Adrenal gland (tissue), 12 donors: Measurements from ENCODE around the gene CARD8. TPM values are rescaled to one million over a fixed set of nuclear protein-coding genes. Genes with fewer than 3 reads are reported as not detected.

ENCODE experiments used
- DNase-seq, 7 donors: peaks; one replicate each; pipeline ENCODE4 v3.0.0-alpha.2; 2019 to 2020
- H3K27ac ChIP-seq, 5 donors: fragments of 200-600 bp; sonication (generic) in 4 of 5; 1 replicate in 3 of 5; 2 replicates in 2 of 5; pipeline versions ENCODE4 v1.5.1 to v1.8.0; 2016 to 2020; ENCODE audit warnings: mild to moderate bottlenecking in 1 of 5
- H3K27me3 ChIP-seq: fragments of 200-600 bp; 2 replicates; pipeline ENCODE4 v1.8.0; 2021
- H3K36me3 ChIP-seq, 2 donors: fragments of 200-600 bp; replicated peaks in 1 of 2; 1 replicate in 1 of 2; 2 replicates in 1 of 2; pipeline versions ENCODE4 v1.5.1 to v1.8.0; 2018 to 2022
- H3K4me1 ChIP-seq, 2 donors: fragments of 200-600 bp; replicated peaks in 1 of 2; 1 replicate in 1 of 2; 2 replicates in 1 of 2; pipeline versions ENCODE4 v1.5.1 to v1.8.0; 2018 to 2021
- H3K4me3 ChIP-seq, 4 donors: fragments of 200-600 bp; sonication (generic) in 3 of 4; one replicate each; pipeline ENCODE4 v1.5.1; 2016 to 2018
- H3K9me3 ChIP-seq, 3 donors: fragments of 200-600 bp; sonication (generic) in 1 of 3; replicated peaks in 1 of 3; 1 replicate in 2 of 3; 2 replicates in 1 of 3; pipeline versions ENCODE4 v1.5.1 to v1.8.0; 2016 to 2021
- CTCF ChIP-seq, 6 experiments: fragments of 450-650 bp in 4 of 6; fragments of 200-600 bp in 2 of 6; sonication (generic) in 1 of 6; IDR thresholded peaks; 1 replicate in 5 of 6; 2 replicates in 1 of 6; pipeline versions ENCODE4 v1.5.1 to v1.8.0; 2016 to 2021; ENCODE audit warnings: antibody characterized with exemption in 6 of 6, mild to moderate bottlenecking in 2 of 6, moderate library complexity in 1 of 6
- POLR2A ChIP-seq, 2 donors: fragments of 450-650 bp; IDR thresholded peaks; one replicate each; pipeline ENCODE4 v1.6.1; 2017; ENCODE audit warnings: antibody characterized with exemption in 2 of 2, mild to moderate bottlenecking in 2 of 2, moderate library complexity in 1 of 2
- WGBS, 4 donors: extraction: QIAGEN DNeasy Blood & Tissue Kit in 2 of 4; methylation state at CpG; one replicate each; pipeline versions ENCODE4 v1.1.5 to v1.1.7; 2013 to 2017; 5-methylcytosine and 5-hydroxymethylcytosine counted together
- intact Hi-C, 2 donors: fragments of 100-400 bp; cut with DNase I; formaldehyde crosslinking; loops; one replicate each; pipeline versions ENCODE4 v1.14.1 to v1.15.0; 2022 to 2023
- polyA plus RNA-seq, 3 donors: library from polyadenylated mRNA; stranded (reverse); fragments of 200-250 nt in 2 of 3; fragments of 350-450 nt in 1 of 3; fragmentation: Illumina TruSeq in 1 of 3; extraction: RNeasy Lipid Tissue Mini Kit (QIAGEN cat#74804) in 1 of 3; gene quantifications; one replicate each; pipeline ENCODE4 v1.2.3, GENCODE V29; 2013 to 2014
- total RNA-seq, 9 donors: library from RNA; depleted of rRNA in 4 of 9; stranded (reverse); fragments of >200 nt in 4 of 9; fragments of 120-200 nt in 1 of 9; fragmentation: NEBNext Ultra II Directional in 1 of 9; extraction: Animal tissue kit (Norgen Biotek cat#: 25700) in 1 of 9; gene quantifications; one replicate each; pipeline versions ENCODE4 v1.1.0 to v1.2.4, GENCODE V29; 2013 to 2023
- donor health status: healthy with polysubstance abuse.
- donor health status: Bipolar disorder and iron deficiency.
- donor health status: DM: yes; HTN: yes; CAD: no.
- donor health status: DM: no; HTN: no; CAD: no.
- donor health status: DM: no; HTN: no; CAD: no.
- donor health status: DM: yes; HTN: yes; CAD: no.

CARD8 gene
- total and polyA plus RNA-seq, 12 donors = 14.1 to 48.3 (median 32.7) TPM

GRCh38 chr19:48168689-48169088 lies 87.0 kb downstream of the CARD8 start:
- intact Hi-C loops = no loop called here
- Histone ChIP-seq H3K4me1 (peaks cover 4 to 10% of the 10 kb centered on the region in 2 donors), H3K36me3 (no peaks in the 10 kb centered on the region), H3K27me3 (no peaks in the 10 kb centered on the region), H3K27ac (no peak overlapping the region), H3K9me3 (no peaks in the 10 kb centered on the region), H3K4me3 (no peak overlapping the region)
- TF ChIP-seq CTCF (IDR thresholded peaks at IDR 0.05) = no peak
- no peak for TF ChIP-seq POLR2A (IDR thresholded peaks at IDR 0.05)
- no peak for DNase-seq
- 83 to 95% (median 87%) methylated on average over 5 of the region's 5 CpGs for WGBS, 4 donors

- H3K36me3 ChIP-seq = no peaks in the 10 kb centered on the region
- no peaks in the 10 kb centered on the region for H3K27me3 ChIP-seq
- H3K4me3 ChIP-seq = no peak overlapping the region
- no peak overlapping the region for H3K27ac ChIP-seq
- H3K4me1 ChIP-seq = no peaks in the 10 kb centered on the region
- no peaks in the 10 kb centered on the region for H3K9me3 ChIP-seq
- TF ChIP-seq CTCF (IDR thresholded peaks at IDR 0.05) (no peak), POLR2A (IDR thresholded peaks at IDR 0.05) (no peak)
- 86 to 90% (median 87%) methylated on average over 10 to 12 of the region's 12 CpGs for WGBS, 4 donors
- intact Hi-C loops = no loop called here
- DNase-seq = no peak
Measured at GRCh38 chr19:48158210-48158790, 97.4 kb downstream of the CARD8 start.

Other genes with a start within 250 kb of the CARD8 start
- not detected for gene CABP5, start 211.8 kb downstream of the CARD8 start, total RNA-seq
- gene CABP5, start 211.8 kb downstream of the CARD8 start, polyA plus RNA-seq = not detected
- 100 to 1,000 TPM in 1 of 9 donors, 10 to 100 TPM in 8; 18.6 to 122 (median 51.6) TPM for gene PLA2G4C, start 145.1 kb downstream of the CARD8 start, total RNA-seq
- 100 to 1,000 TPM in 1 of 3 donors, 10 to 100 TPM in 2; 26.7 to 123 (median 83.6) TPM for gene PLA2G4C, start 145.1 kb downstream of the CARD8 start, polyA plus RNA-seq
- 10 to 100 TPM in 7 of 9 donors, 1 to 10 TPM in 2; 7.5 to 24.2 (median 15.5) TPM for gene LIG1, start 85.6 kb downstream of the CARD8 start, total RNA-seq
- gene LIG1, start 85.6 kb downstream of the CARD8 start, polyA plus RNA-seq = 10 to 100 TPM; 10.5 to 79.6 (median 58.3) TPM
- 1 to 10 TPM in 7 of 9 donors, under 1 TPM in 2; 0.52 to 8.0 (median 4.2) TPM for gene ZSWIM9, start 85.2 kb downstream of the CARD8 start, total RNA-seq
- 1 to 10 TPM; 1.9 to 5.7 (median 2.6) TPM for gene ZSWIM9, start 85.2 kb downstream of the CARD8 start, polyA plus RNA-seq
- 1 to 10 TPM in 1 of 9 donors, under 1 TPM in 7, not detected in 1; 0.18 to 1.4 (median 0.59) TPM for gene ZNF114, start 14.2 kb upstream of the CARD8 start, total RNA-seq
- gene ZNF114, start 14.2 kb upstream of the CARD8 start, polyA plus RNA-seq = under 1 TPM; 0.07 to 0.16 (median 0.10) TPM
- 100 to 1,000 TPM in 4 of 9 donors, 10 to 100 TPM in 5; 20.6 to 118 (median 97.9) TPM for gene EMP3, start 69.6 kb upstream of the CARD8 start, total RNA-seq
- gene EMP3, start 69.6 kb upstream of the CARD8 start, polyA plus RNA-seq = 100 to 1,000 TPM in 2 of 3 donors, 10 to 100 TPM in 1; 63.9 to 409 (median 315) TPM
- 10 to 100 TPM in 6 of 9 donors, 1 to 10 TPM in 3; 3.3 to 26.3 (median 10.9) TPM for gene TMEM143, start 108.0 kb upstream of the CARD8 start, total RNA-seq
- gene TMEM143, start 108.0 kb upstream of the CARD8 start, polyA plus RNA-seq = 10 to 100 TPM in 2 of 3 donors, 1 to 10 TPM in 1; 9.6 to 26.5 (median 20.1) TPM
- gene SYNGR4, start 108.5 kb upstream of the CARD8 start, total RNA-seq = not detected
- under 1 TPM in 1 of 3 donors, not detected in 2; 0.13 TPM for gene SYNGR4, start 108.5 kb upstream of the CARD8 start, polyA plus RNA-seq
- 100 to 1,000 TPM in 7 of 9 donors, 10 to 100 TPM in 2; 63.4 to 201 (median 161) TPM for gene KDELR1, start 135.6 kb upstream of the CARD8 start, total RNA-seq
- 100 to 1,000 TPM; 110 to 146 (median 126) TPM for gene KDELR1, start 135.6 kb upstream of the CARD8 start, polyA plus RNA-seq
- gene GRIN2D, start 137.8 kb upstream of the CARD8 start, total RNA-seq = 1 to 10 TPM in 3 of 9 donors, under 1 TPM in 6; 0.12 to 1.8 (median 0.57) TPM
- gene GRIN2D, start 137.8 kb upstream of the CARD8 start, polyA plus RNA-seq = 1 to 10 TPM in 1 of 3 donors, under 1 TPM in 2; 0.11 to 1.0 (median 0.64) TPM
- 10 to 100 TPM in 8 of 9 donors, 1 to 10 TPM in 1; 8.5 to 48.4 (median 27.8) TPM for gene GRWD1, start 190.1 kb upstream of the CARD8 start, total RNA-seq
- 10 to 100 TPM in 1 of 3 donors, 1 to 10 TPM in 2; 6.6 to 15.7 (median 7.5) TPM for gene GRWD1, start 190.1 kb upstream of the CARD8 start, polyA plus RNA-seq
- gene KCNJ14, start 199.7 kb upstream of the CARD8 start, total RNA-seq = under 1 TPM; 0.09 to 0.83 (median 0.44) TPM
- under 1 TPM; 0.16 to 0.56 (median 0.34) TPM for gene KCNJ14, start 199.7 kb upstream of the CARD8 start, polyA plus RNA-seq
- gene CYTH2, start 213.5 kb upstream of the CARD8 start, total RNA-seq = 10 to 100 TPM; 28.5 to 93.5 (median 53.7) TPM
- gene CYTH2, start 213.5 kb upstream of the CARD8 start, polyA plus RNA-seq = 10 to 100 TPM; 26.3 to 91.7 (median 51.8) TPM